Measurements from ENCODE around the gene OR52W1. TPM values are rescaled to one million over a fixed set of nuclear protein-coding genes. Genes with fewer than 3 reads are reported as not detected.

Gene OR52W1
- total RNA-seq, result not detected in 2 replicates

- H3K27ac Mint-ChIP-seq, result no peak within 1 kb of the TSS
- peaks cover 7% of the 10 kb centered on the region for H3K9me3 Mint-ChIP-seq
- no peak within 1 kb of the TSS for H3K4me3 Mint-ChIP-seq (ENCODE audit: low read depth)
These were observed at the start of gene OR52W1 for GRCh38 chr11:6199174-6199810. OR52W1 (plus strand) TSS chr11:6199224; CDS start chr11:6199224, 0 bp downstream.

GRCh38 chr11:6151117-6151516 is 47.9 kb upstream of the OR52W1 start:
- no peaks in the 10 kb centered on the region for H3K4me1 Mint-ChIP-seq (ENCODE audit: low read depth)
- H3K4me3 Mint-ChIP-seq (ENCODE audit: low read depth), result no peak overlapping the region
- peaks cover 5% of the 10 kb centered on the region for H3K9me3 Mint-ChIP-seq

More at GRCh38 chr11:6199174-6199810, at the start of gene OR52W1:
- DNase-seq (ENCODE audit: low spot score), result no peak
- peaks cover 11% of the 10 kb centered on the region for H3K36me3 Mint-ChIP-seq (ENCODE audit: low read depth)
- peaks cover 2% of the 10 kb centered on the region for H3K27me3 Mint-ChIP-seq (ENCODE audit: low read depth)
- intact Hi-C loops (cut with micrococcal nuclease), result loop anchor here (5.0 kb wide), 1 partner anchor 72 kb away; no protein-coding TSS in a partner anchor
- peaks cover 53% of the 10 kb centered on the region for H3K4me1 Mint-ChIP-seq (ENCODE audit: low read depth)

GRCh38 chr11:6152126-6152525 is 46.9 kb upstream of the OR52W1 start:
- Mint-ChIP-seq H3K4me3 (ENCODE audit: low read depth) (no peak overlapping the region), H3K27ac (no peak overlapping the region), H3K27me3 (ENCODE audit: low read depth) (no peaks in the 10 kb centered on the region), H3K4me1 (ENCODE audit: low read depth) (no peaks in the 10 kb centered on the region), H3K36me3 (ENCODE audit: low read depth) (no peaks in the 10 kb centered on the region), H3K9me3 (peaks cover 5% of the 10 kb centered on the region)
- no peak for DNase-seq (ENCODE audit: low spot score)
- intact Hi-C loops (cut with micrococcal nuclease), result no loop called here

More at GRCh38 chr11:6151117-6151516, 47.9 kb upstream of the OR52W1 start:
- Mint-ChIP-seq H3K36me3 (ENCODE audit: low read depth) (no peaks in the 10 kb centered on the region), H3K27me3 (ENCODE audit: low read depth) (no peaks in the 10 kb centered on the region), H3K27ac (no peak overlapping the region)
- intact Hi-C loops (cut with micrococcal nuclease), result no loop called here
- no peak for DNase-seq (ENCODE audit: low spot score)

- Mint-ChIP-seq H3K27me3 (ENCODE audit: low read depth) (no peaks in the 10 kb centered on the region), H3K4me1 (ENCODE audit: low read depth) (no peaks in the 10 kb centered on the region), H3K9me3 (no peaks in the 10 kb centered on the region), H3K36me3 (ENCODE audit: low read depth) (no peaks in the 10 kb centered on the region), H3K27ac (no peak overlapping the region), H3K4me3 (ENCODE audit: low read depth) (no peak overlapping the region)
- no peak for DNase-seq (ENCODE audit: low spot score)
- intact Hi-C loops (cut with micrococcal nuclease), result no loop called here
These were observed 42.2 kb upstream of the OR52W1 start for GRCh38 chr11:6156628-6157359.

- Mint-ChIP-seq H3K27ac (no peak within 1 kb of the TSS), H3K36me3 (ENCODE audit: low read depth) (no peaks in the 10 kb centered on the region), H3K4me3 (ENCODE audit: low read depth) (no peak within 1 kb of the TSS), H3K27me3 (ENCODE audit: low read depth) (peaks cover 10% of the 10 kb centered on the region), H3K4me1 (ENCODE audit: low read depth) (no peaks in the 10 kb centered on the region), H3K9me3 (no peaks in the 10 kb centered on the region)
- intact Hi-C loops (cut with micrococcal nuclease), result no loop called here
- DNase-seq (ENCODE audit: low spot score), result no peak
These were observed 28.8 kb upstream of the OR52W1 start, which contains the start of gene OR52B2 for GRCh38 chr11:6170226-6170625. OR52B2 (minus strand) TSS chr11:6170326; CDS start chr11:6170326, 0 bp downstream.

- Mint-ChIP-seq H3K9me3 (no peaks in the 10 kb centered on the region), H3K36me3 (ENCODE audit: low read depth) (no peaks in the 10 kb centered on the region), H3K4me3 (ENCODE audit: low read depth) (no peak overlapping the region), H3K27ac (no peak overlapping the region), H3K27me3 (ENCODE audit: low read depth) (peaks cover 23% of the 10 kb centered on the region), H3K4me1 (ENCODE audit: low read depth) (no peaks in the 10 kb centered on the region)
- intact Hi-C loops (cut with micrococcal nuclease), result no loop called here
- DNase-seq (ENCODE audit: low spot score), result no peak
These were observed 23.6 kb upstream of the OR52W1 start for GRCh38 chr11:6175440-6175839.

GRCh38 chr11:6191742-6192141 is 7.3 kb upstream of the OR52W1 start:
- intact Hi-C loops (cut with micrococcal nuclease), result no loop called here
- H3K36me3 Mint-ChIP-seq (ENCODE audit: low read depth), result no peaks in the 10 kb centered on the region

GRCh38 chr11:6194065-6194581 is 4.9 kb upstream of the OR52W1 start:
- no peak overlapping the region for H3K4me3 Mint-ChIP-seq (ENCODE audit: low read depth)
- H3K27ac Mint-ChIP-seq, result peak overlapping the region; percentile 54
- H3K4me1 Mint-ChIP-seq (ENCODE audit: low read depth), result peaks cover 29% of the 10 kb centered on the region
- H3K9me3 Mint-ChIP-seq, result peaks cover 7% of the 10 kb centered on the region
- intact Hi-C loops (cut with micrococcal nuclease), result loop anchor here (1.0 kb wide), 2 partner anchors 39 to 126 kb away; partner anchors contain the start of gene CAVIN3
- no peaks in the 10 kb centered on the region for H3K36me3 Mint-ChIP-seq (ENCODE audit: low read depth)
- H3K27me3 Mint-ChIP-seq (ENCODE audit: low read depth), result peaks cover 6% of the 10 kb centered on the region
- DNase-seq (ENCODE audit: low spot score), result no peak

More at GRCh38 chr11:6191742-6192141, 7.3 kb upstream of the OR52W1 start:
- H3K4me1 Mint-ChIP-seq (ENCODE audit: low read depth), result peaks cover 25% of the 10 kb centered on the region
- no peak for DNase-seq (ENCODE audit: low spot score)
- no peak overlapping the region for H3K4me3 Mint-ChIP-seq (ENCODE audit: low read depth)
- H3K27ac Mint-ChIP-seq, result no peak overlapping the region
- peaks cover 7% of the 10 kb centered on the region for H3K9me3 Mint-ChIP-seq
- H3K27me3 Mint-ChIP-seq (ENCODE audit: low read depth), result peaks cover 6% of the 10 kb centered on the region

- H3K4me3 Mint-ChIP-seq (ENCODE audit: low read depth), result no peak overlapping the region
- peaks cover 37% of the 10 kb centered on the region for H3K4me1 Mint-ChIP-seq (ENCODE audit: low read depth)
- peaks cover 7% of the 10 kb centered on the region for H3K9me3 Mint-ChIP-seq
- peaks cover 6% of the 10 kb centered on the region for H3K27me3 Mint-ChIP-seq (ENCODE audit: low read depth)
- DNase-seq (ENCODE audit: low spot score), result no peak
- intact Hi-C loops (cut with micrococcal nuclease), result loop anchor here (2.0 to 5.0 kb wide), 2 partner anchors 69 to 154 kb away; no protein-coding TSS in a partner anchor
- peak overlapping the region; percentile 29 for H3K27ac Mint-ChIP-seq
- H3K36me3 Mint-ChIP-seq (ENCODE audit: low read depth), result no peaks in the 10 kb centered on the region
These were observed 2.6 kb upstream of the OR52W1 start for GRCh38 chr11:6196396-6196795.

GRCh38 chr11:6197466-6198200 is 1.4 kb upstream of the OR52W1 start:
- peaks cover 44% of the 10 kb centered on the region for H3K4me1 Mint-ChIP-seq (ENCODE audit: low read depth)
- intact Hi-C loops (cut with micrococcal nuclease), result loop anchor here (2.0 to 5.0 kb wide), 2 partner anchors 70 to 153 kb away; no protein-coding TSS in a partner anchor
- H3K9me3 Mint-ChIP-seq, result peaks cover 7% of the 10 kb centered on the region
- H3K4me3 Mint-ChIP-seq (ENCODE audit: low read depth), result no peak overlapping the region
- peak overlapping the region; percentile 26 for H3K27ac Mint-ChIP-seq
- no peak for DNase-seq (ENCODE audit: low spot score)
- H3K27me3 Mint-ChIP-seq (ENCODE audit: low read depth), result peaks cover 2% of the 10 kb centered on the region
- H3K36me3 Mint-ChIP-seq (ENCODE audit: low read depth), result peaks cover 3% of the 10 kb centered on the region

- Mint-ChIP-seq H3K4me1 (ENCODE audit: low read depth) (peaks cover 43% of the 10 kb centered on the region), H3K36me3 (ENCODE audit: low read depth) (peaks cover 19% of the 10 kb centered on the region), H3K27ac (peak overlapping the region; percentile 52), H3K9me3 (peaks cover 7% of the 10 kb centered on the region), H3K4me3 (ENCODE audit: low read depth) (no peak overlapping the region), H3K27me3 (ENCODE audit: low read depth) (peaks cover 2% of the 10 kb centered on the region)
- DNase-seq (ENCODE audit: low spot score), result no peak
- intact Hi-C loops (cut with micrococcal nuclease), result loop anchor here (1.0 kb wide), 1 partner anchor 34 kb away; no protein-coding TSS in a partner anchor
These were observed 2.0 kb downstream of the OR52W1 start for GRCh38 chr11:6200975-6201374.

- H3K9me3 Mint-ChIP-seq, result peaks cover 2% of the 10 kb centered on the region
- H3K4me1 Mint-ChIP-seq (ENCODE audit: low read depth), result peaks cover 38% of the 10 kb centered on the region
- peak overlapping the region; percentile 52 for H3K27ac Mint-ChIP-seq
- H3K27me3 Mint-ChIP-seq (ENCODE audit: low read depth), result no peaks in the 10 kb centered on the region
- H3K36me3 Mint-ChIP-seq (ENCODE audit: low read depth), result peaks cover 19% of the 10 kb centered on the region
- no peak for DNase-seq (ENCODE audit: low spot score)
- intact Hi-C loops (cut with micrococcal nuclease), result loop anchor here (1.0 kb wide), 1 partner anchor 34 kb away; no protein-coding TSS in a partner anchor
- H3K4me3 Mint-ChIP-seq (ENCODE audit: low read depth), result no peak overlapping the region
These were observed 2.5 kb downstream of the OR52W1 start for GRCh38 chr11:6201481-6201880.
